ENCODE results near the gene HES4. TPM values are rescaled to one million over a fixed set of nuclear protein-coding genes. Genes with fewer than 3 reads are reported as not detected.
"Not testable (repeated sequence)": the region's sequence is repeated elsewhere in the genome, so short reads cannot be mapped to it uniquely, and the experiment has no call there.

Gene HES4
- total and polyA plus RNA-seq, 7 experiments from 2014 or later, result 0.22 to 35.0 (median 1.8) TPM; not detected in 2

DNA sequence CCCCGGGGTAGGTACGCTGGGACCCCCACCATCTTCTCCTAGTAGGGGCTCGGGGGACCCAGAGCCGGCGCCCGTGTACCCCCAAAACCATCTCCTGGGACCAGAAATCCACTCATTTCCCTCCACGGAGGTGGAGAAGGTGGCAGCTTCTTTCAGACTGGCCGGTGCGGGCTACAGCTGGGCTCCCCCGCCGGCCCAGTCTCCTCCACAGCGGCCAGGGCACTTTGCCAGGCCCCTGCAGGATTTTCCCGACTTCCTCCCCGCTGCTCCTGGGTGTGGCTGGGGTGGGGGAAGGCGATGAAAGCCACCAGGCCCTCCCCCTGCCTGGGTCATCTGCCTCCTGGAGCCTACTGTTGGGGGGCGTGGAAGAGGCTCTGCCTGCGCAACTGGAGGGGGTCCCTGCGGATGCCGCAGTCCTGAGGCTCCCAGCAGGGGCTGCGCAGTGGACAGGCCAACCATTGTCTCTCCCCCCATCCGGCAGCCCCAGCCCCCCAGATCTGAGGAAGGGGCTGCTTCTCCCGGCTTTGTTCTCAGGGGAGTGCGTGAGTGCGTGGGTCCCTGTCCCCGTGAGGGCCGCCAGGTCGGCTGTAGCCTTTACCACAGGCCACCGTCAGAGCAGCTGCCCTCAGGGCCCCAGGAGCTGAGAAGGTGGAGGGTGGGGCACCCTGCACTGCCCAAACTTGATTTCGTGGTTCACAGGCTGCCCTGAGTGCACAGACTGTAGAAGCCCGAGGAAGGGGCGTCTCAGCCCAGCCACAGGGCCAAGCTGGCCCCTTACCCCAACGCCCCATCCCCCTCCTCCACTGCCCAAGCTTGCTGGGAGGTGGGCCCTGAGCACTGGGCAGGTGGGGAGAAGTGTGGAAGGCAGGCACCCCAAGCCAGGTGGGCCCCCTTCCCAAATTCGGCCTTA lies 21.4 kb upstream of the HES4 start:
- H3K27me3 Mint-ChIP-seq, result peaks cover 0 to 17% (median 0%) of the 10 kb centered on the region in 5 donors
- ChIA-PET CTCF (interaction anchor here (1.3 to 1.6 kb wide), 2 partner anchors 8 to 19 kb away, joined by 3 to 5 read pairs; partner anchors contain the start of gene ISG15), POLR2A (interaction anchor here (1.8 kb wide), 1 partner anchor 16 kb away, joined by 5 read pairs; no protein-coding TSS in a partner anchor)
- Histone ChIP-seq H3K27ac (ENCODE audit: low read depth, low read length) (no peak overlapping the region), H3K27me3 (ENCODE audit: control insufficient read depth in 2 of 2, insufficient read depth in 2 of 2, low read length in 2 of 2) (no peaks in the 10 kb centered on the region), H3K36me3 (ENCODE audit: control insufficient read depth in 2 of 3, insufficient read depth in 3 of 3, low read length in 3 of 3) (no peaks in the 10 kb centered on the region), H3K9me3 (ENCODE audit: control insufficient read depth in 2 of 3, low read length in 3 of 3) (no peaks in the 10 kb centered on the region), H3K4me1 (ENCODE audit: control insufficient read depth in 2 of 2, insufficient read depth in 2 of 2, low read length in 2 of 2) (peaks cover 0 to 6% of the 10 kb centered on the region in 2 donors), H3K4me3 (ENCODE audit: low read length) (no peak overlapping the region)
- intact Hi-C loops (cut with micrococcal nuclease), result loop anchor here (1.0 to 2.0 kb wide), 2 partner anchors 8 to 20 kb away; partner anchors contain the start of gene ISG15 (in 1 of the 2)
- DNase-seq, result peak in 1 of 9 donors; percentile 8
- H3K4me3 Mint-ChIP-seq, result peak overlapping the region in 7 of 10 donors; percentile 16 to 66 (median 39)
- ATAC-seq, result no peak
- H3K9me3 Mint-ChIP-seq, result peaks cover 0 to 2% (median 0%) of the 10 kb centered on the region in 11 donors
- peak overlapping the region in 1 of 9 donors; percentile 38 for H3K27ac Mint-ChIP-seq
- H3K4me1 Mint-ChIP-seq, result peaks cover 4 to 19% (median 12%) of the 10 kb centered on the region in 7 donors
- H3K36me3 Mint-ChIP-seq, result peaks cover 0 to 6% (median 0%) of the 10 kb centered on the region in 5 donors

DNA sequence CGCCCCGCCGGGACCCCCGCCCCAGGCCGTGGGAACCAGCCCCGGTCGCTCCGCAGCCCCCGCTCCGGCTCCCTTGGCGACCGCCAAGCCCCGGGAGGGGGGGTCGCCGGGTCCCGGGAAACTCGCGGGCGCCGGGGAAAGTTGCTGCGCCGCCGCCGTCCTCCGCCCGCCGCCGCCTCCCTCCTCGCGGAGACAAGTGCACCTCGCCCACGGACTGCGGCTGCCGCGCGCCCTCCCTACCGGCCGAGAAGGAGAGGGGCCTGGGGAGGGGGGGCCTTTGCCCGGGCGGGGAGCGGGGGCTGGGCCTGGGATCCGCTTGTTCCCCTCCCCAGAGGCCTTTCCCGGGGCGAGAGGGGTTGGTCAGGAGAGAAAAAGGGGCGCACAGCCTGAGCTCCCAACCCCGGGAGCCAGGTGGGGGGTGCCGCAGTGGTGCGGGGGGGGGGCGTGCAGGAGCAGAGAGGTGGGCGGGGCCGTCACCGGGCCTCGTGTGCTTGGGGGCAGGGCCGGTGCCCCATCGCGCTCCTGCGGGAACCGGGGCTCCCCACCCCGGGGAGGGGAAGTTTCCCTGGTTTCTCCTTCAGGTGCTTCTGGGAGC lies 20.6 kb upstream of the HES4 start:
- CTCF ChIA-PET, result interaction anchor here (1.6 kb wide), 1 partner anchor 20 kb away, joined by 5 read pairs; no protein-coding TSS in a partner anchor

DNA sequence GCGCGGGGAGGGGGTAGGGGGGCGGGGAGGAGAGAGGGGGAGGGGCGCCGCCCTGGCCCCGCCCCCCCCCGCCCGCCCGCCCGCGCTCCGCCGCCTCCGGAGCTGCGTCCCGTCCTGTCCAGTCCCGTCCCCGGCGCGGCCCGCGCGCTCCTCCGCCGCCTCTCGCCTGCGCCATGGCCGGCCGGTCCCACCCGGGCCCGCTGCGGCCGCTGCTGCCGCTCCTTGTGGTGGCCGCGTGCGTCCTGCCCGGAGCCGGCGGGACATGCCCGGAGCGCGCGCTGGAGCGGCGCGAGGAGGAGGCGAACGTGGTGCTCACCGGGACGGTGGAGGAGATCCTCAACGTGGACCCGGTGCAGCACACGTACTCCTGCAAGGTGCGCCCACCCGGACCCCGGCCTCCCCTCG lies 20.1 kb upstream of the HES4 start, which contains the start of gene AGRN:
Gene AGRN, plus strand, starts transcription at position 121 of the 405 bp plus-strand sequence. Its CDS starts 53 bp downstream, at position 174.
- Mint-ChIP-seq H3K27me3 (peaks cover 0 to 17% (median 0%) of the 10 kb centered on the region in 5 donors), H3K9me3 (peaks cover 0 to 2% (median 0%) of the 10 kb centered on the region in 11 donors), H3K27ac (peak within 1 kb of the TSS in 4 of 9 donors; percentile 40 to 65 (median 55)), H3K4me3 (peak within 1 kb of the TSS; percentile 48 to 80 (median 68)), H3K4me1 (peaks cover 6 to 19% (median 12%) of the 10 kb centered on the region in 7 donors), H3K36me3 (peaks cover 0 to 6% (median 0%) of the 10 kb centered on the region in 5 donors)
- H3K4me1 ChIP-seq (ENCODE audit: control insufficient read depth in 2 of 2, insufficient read depth in 2 of 2, low read length in 2 of 2), result peaks cover 0 to 6% of the 10 kb centered on the region in 2 donors
- H3K9me3 ChIP-seq (ENCODE audit: control insufficient read depth in 2 of 3, low read length in 3 of 3), result no peaks in the 10 kb centered on the region
- H3K27ac ChIP-seq (ENCODE audit: low read depth, low read length), result peak within 1 kb of the TSS; percentile 27
- DNase-seq (peak in 5 of 9 donors; percentile 14 to 64 (median 33)), ATAC-seq (no peak)
- H3K36me3 ChIP-seq (ENCODE audit: control insufficient read depth in 2 of 3, insufficient read depth in 3 of 3, low read length in 3 of 3), result no peaks in the 10 kb centered on the region
- H3K4me3 ChIP-seq (ENCODE audit: low read length), result peak within 1 kb of the TSS; percentile 11
- no peaks in the 10 kb centered on the region for H3K27me3 ChIP-seq (ENCODE audit: control insufficient read depth in 2 of 2, insufficient read depth in 2 of 2, low read length in 2 of 2)
- ChIA-PET CTCF (interaction anchor here (0.7 to 2.0 kb wide), 3 partner anchors 20 to 43 kb away, joined by 3 to 6 read pairs (median 3); partner anchors contain the start of gene HES4), POLR2A (interaction anchor here (0.7 to 1.0 kb wide), 2 partner anchors 232 to 355 kb away, joined by 3 read pairs; partner anchors contain the start of gene AURKAIP1)
- intact Hi-C loops (cut with micrococcal nuclease), result loop anchor here (1.0 to 10.0 kb wide), 10 partner anchors 13 to 355 kb away; partner anchors contain the start of genes ACAP3 (in 1 of the 2), AURKAIP1 (in 1 of the 2), C1orf159 (in 1 of the 2) and HES4 (in 1 of the 2)

More for the DNA sequence above, 20.6 kb upstream of the HES4 start:
- Mint-ChIP-seq H3K4me3 (peak overlapping the region in 4 of 10 donors; percentile 45 to 66 (median 60)), H3K36me3 (peaks cover 0 to 6% (median 0%) of the 10 kb centered on the region in 5 donors), H3K4me1 (peaks cover 4 to 19% (median 12%) of the 10 kb centered on the region in 7 donors), H3K9me3 (peaks cover 0 to 2% (median 0%) of the 10 kb centered on the region in 11 donors), H3K27me3 (peaks cover 0 to 17% (median 0%) of the 10 kb centered on the region in 5 donors), H3K27ac (no peak overlapping the region)
- H3K9me3 ChIP-seq (ENCODE audit: control insufficient read depth in 2 of 3, low read length in 3 of 3), result no peaks in the 10 kb centered on the region
- intact Hi-C loops (cut with micrococcal nuclease), result loop anchor here (1.0 to 2.0 kb wide), 3 partner anchors 7 to 20 kb away; partner anchors contain the start of gene ISG15 (in 1 of the 2)
- H3K36me3 ChIP-seq (ENCODE audit: control insufficient read depth in 2 of 3, insufficient read depth in 3 of 3, low read length in 3 of 3), result no peaks in the 10 kb centered on the region
- no peak overlapping the region for H3K4me3 ChIP-seq (ENCODE audit: low read length)
- DNase-seq, result peak in 2 of 9 donors; percentile 30 to 60
- ATAC-seq, result no peak
- H3K4me1 ChIP-seq (ENCODE audit: control insufficient read depth in 2 of 2, insufficient read depth in 2 of 2, low read length in 2 of 2), result peaks cover 0 to 6% of the 10 kb centered on the region in 2 donors
- H3K27ac ChIP-seq (ENCODE audit: low read depth, low read length), result no peak overlapping the region
- H3K27me3 ChIP-seq (ENCODE audit: control insufficient read depth in 2 of 2, insufficient read depth in 2 of 2, low read length in 2 of 2), result no peaks in the 10 kb centered on the region
- POLR2A ChIA-PET, result no interaction called here

DNA sequence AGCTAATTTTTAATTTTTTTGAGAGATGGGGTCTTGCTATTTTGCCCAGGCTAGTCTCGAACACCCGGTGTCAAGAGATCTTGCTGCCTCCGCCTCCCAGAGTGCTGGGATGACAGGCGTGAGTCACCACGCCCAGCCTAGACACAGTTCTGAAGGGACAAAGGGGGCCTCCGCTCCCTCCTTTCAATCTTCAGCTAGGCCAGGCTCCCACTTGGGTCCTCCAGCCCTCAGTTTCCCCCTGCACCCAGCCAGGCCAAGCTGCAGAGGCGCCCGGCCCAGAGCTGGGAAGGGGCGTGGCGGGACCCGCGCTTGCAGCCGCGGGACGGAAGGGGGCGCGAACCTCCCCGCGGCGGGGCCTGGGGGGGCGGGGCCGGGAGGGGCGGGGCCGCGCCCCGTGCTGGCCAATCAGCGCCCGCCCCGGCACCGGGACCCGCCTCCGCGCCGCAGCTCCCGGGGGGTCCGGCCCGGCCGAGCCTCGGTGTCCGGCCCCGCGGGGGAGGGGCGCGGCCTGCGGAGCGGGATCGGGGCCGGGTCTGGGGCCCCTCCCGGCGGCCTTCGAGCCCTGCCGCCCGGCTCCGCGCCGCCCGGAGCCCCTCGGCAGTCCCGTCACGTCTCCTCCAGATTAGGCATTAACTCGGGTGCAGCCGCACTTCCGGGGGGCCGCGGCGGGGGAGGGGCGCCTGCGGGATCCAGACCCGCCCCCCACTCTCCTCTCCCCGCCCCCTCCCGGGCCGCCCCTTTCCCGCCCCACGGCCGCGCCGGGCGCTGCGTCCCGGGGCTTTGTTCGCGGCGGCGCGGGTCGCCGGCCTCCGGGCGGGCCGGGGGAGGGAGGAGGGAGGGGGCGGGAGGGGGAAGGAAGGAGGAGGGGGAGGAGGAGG lies 19.5 kb upstream of the HES4 start:
- Mint-ChIP-seq H3K27ac (peak overlapping the region in 4 of 9 donors; percentile 40 to 65 (median 55)), H3K4me3 (peak overlapping the region in 9 of 10 donors; percentile 48 to 80 (median 68)), H3K27me3 (peaks cover 0 to 17% (median 0%) of the 10 kb centered on the region in 5 donors), H3K4me1 (peaks cover 9 to 26% (median 15%) of the 10 kb centered on the region in 7 donors), H3K36me3 (peaks cover 0 to 7% (median 0%) of the 10 kb centered on the region in 5 donors), H3K9me3 (peaks cover 0 to 2% (median 0%) of the 10 kb centered on the region in 11 donors)
- peak overlapping the region; percentile 27 for H3K27ac ChIP-seq (ENCODE audit: low read depth, low read length)
- H3K4me3 ChIP-seq (ENCODE audit: low read length), result peak overlapping the region; percentile 11
- H3K9me3 ChIP-seq (ENCODE audit: control insufficient read depth in 2 of 3, low read length in 3 of 3), result no peaks in the 10 kb centered on the region
- ChIA-PET CTCF (interaction anchor here (0.7 to 2.0 kb wide), 4 partner anchors 12 to 44 kb away, joined by 3 to 6 read pairs (median 3); partner anchors contain the start of gene HES4), POLR2A (interaction anchor here (0.7 to 1.0 kb wide), 5 partner anchors 21 to 356 kb away, joined by 3 to 4 read pairs (median 3); partner anchors contain the start of gene AURKAIP1)
- intact Hi-C loops (cut with micrococcal nuclease), result loop anchor here (1.0 to 10.0 kb wide), 9 partner anchors 14 to 355 kb away; partner anchors contain the start of genes ACAP3 (in 1 of the 2), AURKAIP1 (in 1 of the 2), C1orf159 (in 1 of the 2) and HES4 (in 1 of the 2)
- H3K36me3 ChIP-seq (ENCODE audit: control insufficient read depth in 2 of 3, insufficient read depth in 3 of 3, low read length in 3 of 3), result no peaks in the 10 kb centered on the region
- no peaks in the 10 kb centered on the region for H3K27me3 ChIP-seq (ENCODE audit: control insufficient read depth in 2 of 2, insufficient read depth in 2 of 2, low read length in 2 of 2)
- peak; percentile 69 to 90 (median 82) for DNase-seq
- H3K4me1 ChIP-seq (ENCODE audit: control insufficient read depth in 2 of 2, insufficient read depth in 2 of 2, low read length in 2 of 2), result peaks cover 4 to 10% of the 10 kb centered on the region in 2 donors
- peak; percentile 93 for ATAC-seq

DNA sequence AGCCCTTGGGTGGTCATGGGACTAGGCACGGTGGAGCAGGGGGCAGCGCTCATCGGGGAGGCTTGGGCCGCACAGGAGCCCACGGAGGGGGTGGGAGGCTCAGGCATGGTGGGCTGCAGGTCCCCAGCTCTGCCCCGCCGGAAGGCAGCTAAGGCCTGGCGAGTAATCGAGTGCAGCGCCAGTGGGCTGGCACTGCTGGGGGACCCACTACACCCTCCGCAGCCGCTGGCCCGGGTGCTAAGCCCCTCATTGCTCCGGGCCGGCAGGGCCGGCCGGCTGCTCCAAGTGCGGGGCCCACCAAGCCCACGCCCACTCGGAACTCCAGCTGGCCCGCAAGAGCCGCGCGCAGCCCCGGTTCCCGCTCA lies 18.4 kb upstream of the HES4 start:
- not testable (repeated sequence) for H3K9me3 Mint-ChIP-seq; H3K27me3 ChIP-seq (ENCODE audit: control insufficient read depth in 2 of 2, insufficient read depth in 2 of 2, low read length in 2 of 2); ATAC-seq; H3K9me3 ChIP-seq (ENCODE audit: control insufficient read depth in 2 of 3, low read length in 3 of 3); H3K27ac ChIP-seq (ENCODE audit: low read depth, low read length); H3K36me3 ChIP-seq (ENCODE audit: control insufficient read depth in 2 of 3, insufficient read depth in 3 of 3, low read length in 3 of 3); H3K4me3 ChIP-seq (ENCODE audit: low read length)
- H3K4me1 Mint-ChIP-seq, result peaks cover 18 to 36% (median 25%) of the 10 kb centered on the region in 7 donors
- ChIA-PET CTCF (interaction anchor here (2.0 kb wide), 2 partner anchors 14 to 34 kb away, joined by 6 to 9 read pairs; no protein-coding TSS in a partner anchor), POLR2A (interaction anchor here (0.7 kb wide), 1 partner anchor 125 kb away, joined by 3 read pairs; no protein-coding TSS in a partner anchor)
- peaks cover 0 to 16% (median 0%) of the 10 kb centered on the region in 5 donors for H3K36me3 Mint-ChIP-seq
- peak overlapping the region in 1 of 9 donors; percentile 22 for H3K27ac Mint-ChIP-seq
- peak overlapping the region in 3 of 10 donors; percentile 37 to 76 (median 71) for H3K4me3 Mint-ChIP-seq
- peak in 1 of 9 donors; percentile 7 for DNase-seq
- peaks cover 0 to 17% (median 0%) of the 10 kb centered on the region in 5 donors for H3K27me3 Mint-ChIP-seq
- intact Hi-C loops (cut with micrococcal nuclease), result loop anchor here (2.0 to 10.0 kb wide), 3 partner anchors 46 to 356 kb away; partner anchors contain the start of genes ACAP3 (in 1 of the 2), AURKAIP1 (in 1 of the 2) and PUSL1 (in 1 of the 2)
- H3K4me1 ChIP-seq (ENCODE audit: control insufficient read depth in 2 of 2, insufficient read depth in 2 of 2, low read length in 2 of 2), result peaks cover 13 to 18% of the 10 kb centered on the region in 2 donors

All from naive thymus-derived CD4-positive, alpha-beta T cell (primary cell).